Kidney epithelial cell (primary cell): Measurements from ENCODE around the gene ACR. TPM values are rescaled to one million over a fixed set of nuclear protein-coding genes. Genes with fewer than 3 reads are reported as not detected.
A peak's percentile ranks its signal among the peaks of the same experiment; 100 is the strongest.

Experiments used
- DNase-seq: peaks from one replicate; pipeline ENCODE4 v3.0.0-alpha.2; 2010; ENCODE audit warnings: low read depth
- H3K27me3 ChIP-seq: 2 replicates; pipeline ENCODE4 v1.6.0; 2011; ENCODE audit warnings: low read length; ENCODE audit not compliant: control insufficient read depth, insufficient read depth
- H3K36me3 ChIP-seq: 2 replicates; pipeline ENCODE4 v1.5.1; 2011; ENCODE audit warnings: low read length; ENCODE audit not compliant: control insufficient read depth, insufficient read depth
- H3K4me3 ChIP-seq: 2 replicates; pipeline ENCODE4 v1.5.1; 2011; ENCODE audit warnings: low read depth, mild to moderate bottlenecking, control low read depth, low read length
- CTCF ChIP-seq: IDR thresholded peaks from 2 replicates; pipeline ENCODE4 v1.5.1; 2011; ENCODE audit warnings: mild to moderate bottlenecking, moderate library complexity, low read length, control low read depth, inconsistent platforms; ENCODE audit not compliant: insufficient read depth, poor library complexity, severe bottlenecking
- total RNA-seq: library from RNA; depleted of rRNA; stranded (reverse); fragments of >200 nt; gene quantifications from 2 replicates; pipeline ENCODE4 v1.2.3, GENCODE V29; 2015

Gene ACR
- total RNA-seq, 1 donor from 2014 or later, result not detected

GRCh38 chr22:50694766-50695420 lies 43.1 kb upstream of the ACR start:
- TF ChIP-seq CTCF, result no peak
- no peak for DNase-seq
- H3K36me3 ChIP-seq, result no peaks in the 10 kb centered on the region
- H3K27me3 ChIP-seq, result peaks cover 12% of the 10 kb centered on the region
- H3K4me3 ChIP-seq, result no peak overlapping the region

- Histone ChIP-seq H3K36me3 (no peaks in the 10 kb centered on the region), H3K4me3 (no peak overlapping the region)
- DNase-seq, result no peak
These were observed 42.4 kb upstream of the ACR start for GRCh38 chr22:50695421-50696250.

DNA sequence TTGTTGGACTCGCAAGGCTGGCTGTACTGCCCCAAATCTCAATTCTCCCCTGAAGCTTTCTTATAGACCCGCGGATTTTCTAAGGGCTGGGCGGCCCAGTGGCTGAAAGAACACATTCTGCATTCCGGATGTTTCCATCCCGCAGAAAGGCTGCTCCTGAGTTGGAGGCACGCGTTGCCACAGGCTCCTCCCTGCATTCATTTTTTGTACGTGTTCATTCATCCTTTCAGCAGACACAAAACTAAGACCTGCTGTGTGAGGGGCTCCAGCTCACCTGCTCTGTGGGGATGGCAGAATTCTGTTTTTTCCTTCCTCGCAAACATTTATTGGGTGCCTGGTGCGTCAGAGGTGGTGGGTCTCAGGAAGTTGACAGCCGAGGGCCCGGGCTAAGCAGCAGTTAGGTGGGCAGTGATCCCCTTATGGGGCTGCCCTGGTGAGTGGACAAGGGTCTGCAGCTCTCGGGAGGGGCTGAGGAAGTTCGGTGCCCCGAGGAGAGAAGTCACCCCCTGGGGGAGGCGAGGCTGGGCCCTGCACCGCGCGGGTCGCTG lies 41.7 kb upstream of the ACR start:
- DNase-seq, result no peak
- no peak overlapping the region for H3K4me3 ChIP-seq
- H3K36me3 ChIP-seq, result no peaks in the 10 kb centered on the region
- H3K27me3 ChIP-seq, result peaks cover 12% of the 10 kb centered on the region
- TF ChIP-seq CTCF, result no peak

More at GRCh38 chr22:50695421-50696250, 42.4 kb upstream of the ACR start:
- no peak for TF ChIP-seq CTCF
- H3K27me3 ChIP-seq, result peaks cover 12% of the 10 kb centered on the region

DNA sequence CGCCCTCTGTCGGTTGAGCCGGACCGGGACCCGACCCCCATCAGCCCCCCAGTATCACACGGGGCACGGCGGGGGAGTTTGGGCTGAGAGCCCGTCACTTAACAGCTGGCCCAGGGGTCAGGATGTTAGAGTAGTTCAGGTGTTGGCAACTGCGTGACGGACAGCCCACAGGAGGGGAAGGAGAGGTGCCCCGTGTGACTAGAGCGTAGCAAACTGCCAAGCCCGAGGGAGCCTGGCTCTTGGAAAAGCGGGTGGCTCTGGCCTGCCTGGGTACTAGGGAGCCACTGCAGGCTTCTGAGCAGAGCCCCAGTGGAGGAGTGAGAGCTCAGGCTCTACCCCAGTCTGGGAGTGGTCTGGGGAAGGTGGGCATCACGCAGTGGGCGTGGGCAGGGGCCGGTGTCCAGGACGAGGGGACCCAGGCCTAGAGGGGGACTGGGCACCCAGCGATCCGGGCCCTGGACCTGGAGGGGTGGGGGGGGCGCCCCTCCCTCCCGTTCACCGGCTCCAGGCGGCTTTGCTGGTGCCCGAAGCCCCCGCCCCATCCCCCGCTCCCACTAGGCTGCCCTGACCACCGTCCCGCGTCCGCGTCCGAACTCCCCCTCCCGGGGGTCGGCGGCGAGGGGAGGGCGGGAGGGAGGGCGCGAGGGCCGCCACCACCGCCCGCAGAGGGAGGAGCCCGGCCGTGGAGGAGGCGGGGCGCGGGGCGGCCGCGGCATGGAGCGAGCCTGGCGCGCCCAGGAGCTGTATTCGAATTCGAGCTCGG lies 41.0 kb upstream of the ACR start:
- TF ChIP-seq CTCF, result peak; percentile 73
- no peaks in the 10 kb centered on the region for H3K36me3 ChIP-seq
- DNase-seq, result no peak
- peak overlapping the region; percentile 36 for H3K4me3 ChIP-seq
- H3K27me3 ChIP-seq, result peaks cover 12% of the 10 kb centered on the region

DNA sequence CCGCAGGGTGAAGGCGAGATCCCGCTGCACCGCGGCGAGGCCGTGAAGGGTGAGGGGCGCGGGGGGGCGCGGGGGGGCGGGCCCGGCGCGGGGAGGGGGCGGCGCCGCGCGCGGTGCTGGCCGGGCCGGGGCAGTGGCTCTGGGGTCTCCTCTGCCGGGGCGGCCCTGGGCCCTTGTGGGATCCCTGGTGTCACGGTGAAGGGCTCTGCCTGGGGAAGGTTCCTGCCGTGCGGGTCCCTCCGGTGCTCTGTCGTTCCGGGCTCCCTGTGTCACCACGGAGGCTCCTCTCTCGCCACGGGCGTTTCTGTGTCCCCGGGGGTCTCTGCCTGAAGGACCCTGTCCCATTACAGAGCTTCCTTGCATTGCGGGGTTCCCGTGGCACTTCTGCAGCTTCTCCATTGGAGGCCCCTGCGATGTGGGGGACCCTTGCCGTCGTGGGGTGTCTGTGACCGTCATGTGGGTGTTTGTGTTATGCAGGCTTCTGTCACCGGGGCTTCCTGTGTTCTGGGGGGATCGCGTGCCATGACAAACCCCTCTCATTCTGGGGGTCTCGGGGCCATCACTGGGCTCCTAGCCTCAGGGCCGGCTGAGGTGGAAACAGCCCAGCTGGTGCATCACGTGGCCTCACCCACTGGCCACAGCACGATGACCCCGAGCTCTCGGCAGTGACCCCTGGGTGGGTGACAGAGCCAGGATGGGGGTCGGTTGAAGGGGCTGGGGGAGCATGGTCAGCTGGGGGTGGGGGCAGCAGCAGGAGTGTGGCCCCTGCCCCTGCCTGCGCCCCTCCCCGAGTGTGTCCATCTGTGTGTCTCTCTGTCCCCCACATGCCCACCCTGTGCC lies 40.1 kb upstream of the ACR start:
- no peak for TF ChIP-seq CTCF
- peaks cover 12% of the 10 kb centered on the region for H3K27me3 ChIP-seq
- DNase-seq, result no peak
- no peaks in the 10 kb centered on the region for H3K36me3 ChIP-seq
- peak overlapping the region; percentile 36 for H3K4me3 ChIP-seq
